ENCODE measurements around the gene PPP2R5B. TPM values are rescaled to one million over a fixed set of nuclear protein-coding genes. Genes with fewer than 3 reads are reported as not detected.

The PPP2R5B gene
- total RNA-seq, 1 experiment from 2014 or later, result 8.7 TPM

- TF ChIP-seq FOXJ3 (CRISPR knock-in tag; IDR thresholded peaks at IDR 0.05; ENCODE audit: borderline replicate concordance) (no peak), NFE2L1 (CRISPR knock-in tag; IDR thresholded peaks at IDR 0.05) (no peak), USF1 (CRISPR knock-in tag; IDR thresholded peaks at IDR 0.05) (no peak), ARID4B (CRISPR knock-in tag; IDR thresholded peaks at IDR 0.05; ENCODE audit: borderline replicate concordance) (no peak), E2F4 (CRISPR knock-in tag; IDR thresholded peaks at IDR 0.05; ENCODE audit: borderline replicate concordance, low read depth) (no peak), CREB1 (CRISPR knock-in tag; IDR thresholded peaks at IDR 0.05) (no peak), ZNF121 (CRISPR knock-in tag; IDR thresholded peaks at IDR 0.05) (no peak), ZNF425 (CRISPR knock-in tag; conservative IDR thresholded peaks at IDR 0.05) (no peak), ZNF512 (CRISPR knock-in tag; IDR thresholded peaks at IDR 0.05; ENCODE audit: borderline replicate concordance) (no peak), USF2 (CRISPR knock-in tag; IDR thresholded peaks at IDR 0.05) (no peak), NR3C1 (CRISPR knock-in tag; conservative IDR thresholded peaks at IDR 0.05; ENCODE audit: low read depth) (no peak), PRRX2 (CRISPR knock-in tag; IDR thresholded peaks at IDR 0.05) (no peak), PRDM15 (CRISPR knock-in tag; IDR thresholded peaks at IDR 0.05) (no peak), ZMAT4 (CRISPR knock-in tag; IDR thresholded peaks at IDR 0.05) (no peak), ATF6 (CRISPR knock-in tag; IDR thresholded peaks at IDR 0.05) (no peak), MYBL2 (CRISPR knock-in tag; IDR thresholded peaks at IDR 0.05) (no peak), ESRRA (CRISPR knock-in tag; IDR thresholded peaks at IDR 0.05; ENCODE audit: borderline replicate concordance) (no peak)
- Mint-ChIP-seq H3K4me1 (0 out of 2 replicates have a peak, but pooled peaks cover 2% of the 10 kb centered on the region), H3K9me3 (no peaks in the 10 kb centered on the region), H3K36me3 (0 out of 2 replicates have a peak, but pooled peaks cover 3% of the 10 kb centered on the region), H3K27me3 (ENCODE audit: low read depth) (no peaks in the 10 kb centered on the region), H3K4me3 (no peak overlapping the region), H3K27ac (no peak overlapping the region)
- DNase-seq (ENCODE audit: low spot score) (no peak), ATAC-seq (no peak)
- ChIA-PET CTCF (interaction anchor here (1.3 to 22.9 kb wide), 4 partner anchors 8 to 100 kb away, joined by 4 to 372 read pairs (median 14); partner anchors contain the start of genes BATF2, CDC42BPG and GPHA2), POLR2A (interaction anchor here (0.7 kb wide), 1 partner anchor 1990 kb away, joined by 3 read pairs; no protein-coding TSS in a partner anchor)
These were observed 28.0 kb upstream of the PPP2R5B start for GRCh38 chr11:64896448-64897022.
